OCI-LY3 (cell line): Measurements from ENCODE around the gene ALKBH5.

Experiments
- H2AFZ ChIP-seq: fragments of 200-600, 300-600 bp; shearing (Covaris generic); 2 replicates; pipeline ENCODE4 v1.6.0; 2014; ENCODE audit warnings: antibody characterized with exemption, low read depth, low read length
- H3K27ac ChIP-seq: fragments of 200-600, 300-600 bp; sonication (generic); 2 replicates; pipeline ENCODE4 v1.5.1; 2014; ENCODE audit warnings: mild to moderate bottlenecking, low read length, moderate library complexity, mixed read lengths
- H3K27me3 ChIP-seq: fragments of 200-600, 300-600 bp; sonication (generic); 2 replicates; pipeline ENCODE4 v1.6.1; 2014; ENCODE audit warnings: low read depth, low read length, mixed read lengths
- H3K36me3 ChIP-seq: fragments of 200-600, 300-600 bp; sonication (generic); replicated peaks from 2 replicates; pipeline ENCODE3; 2014; ENCODE audit warnings: low read depth, low read length, mixed read lengths
- H3K4me1 ChIP-seq: fragments of 300-600, 200-600 bp; sonication (generic); 2 replicates; pipeline ENCODE4 v1.6.1; 2014; ENCODE audit warnings: low read length, mixed read lengths
- H3K4me2 ChIP-seq: fragments of 200-600, 300-600 bp; sonication (generic); 2 replicates; pipeline ENCODE4 v1.6.1; 2014; ENCODE audit warnings: low read length, mixed read lengths
- H3K4me3 ChIP-seq: fragments of 300-600, 200-600 bp; sonication (generic); 2 replicates; pipeline ENCODE4 v1.5.1; 2014; ENCODE audit warnings: antibody characterized with exemption, mild to moderate bottlenecking, low read length, moderate library complexity
- H3K79me2 ChIP-seq: fragments of 300-600, 200-600 bp; shearing (Covaris generic); 2 replicates; pipeline ENCODE4 v1.6.1; 2014; ENCODE audit warnings: mild to moderate bottlenecking, low read length, mixed read lengths
- H3K9ac ChIP-seq: fragments of 300-600, 200-600 bp; shearing (Covaris generic); 2 replicates; pipeline ENCODE4 v1.6.0; 2014; ENCODE audit warnings: mild to moderate bottlenecking, low read length, moderate library complexity
- H3K9me3 ChIP-seq: fragments of 200-600, 300-600 bp; shearing (Covaris generic); 2 replicates; pipeline ENCODE4 v1.6.1; 2014; ENCODE audit warnings: low read length, mixed read lengths; ENCODE audit not compliant: insufficient read depth
- H4K20me1 ChIP-seq: fragments of 200-600, 300-600 bp; sonication (generic); 2 replicates; pipeline ENCODE4 v1.6.1; 2016; ENCODE audit warnings: low read length, mixed read lengths; ENCODE audit not compliant: insufficient read depth
- CTCF ChIP-seq: fragments of 200-600, 300-600 bp; sonication (generic); IDR thresholded peaks from 2 replicates; pipeline ENCODE4 v1.5.1; 2014; ENCODE audit warnings: antibody characterized with exemption, low read length, low read depth
- EZH2phosphoT487 ChIP-seq: fragments of 200-600 bp; shearing (Covaris generic); IDR thresholded peaks from 2 replicates; pipeline ENCODE4 v1.6.1; 2018; ENCODE audit warnings: antibody characterized with exemption, mixed run types, low read depth

The ALKBH5 gene

GRCh38 chr17:18225121-18225641 is 41.6 kb downstream of the ALKBH5 start, which contains the start of gene LLGL1:
TSS of gene LLGL1 (plus strand) at chr17:18225635. CDS start at chr17:18225683, 48 bp downstream.
- Histone ChIP-seq H4K20me1 (no peaks in the 10 kb centered on the region), H3K36me3 (no peaks in the 10 kb centered on the region), H3K27ac (no peak within 1 kb of the TSS)

GRCh38 chr17:18225642-18226283 is 42.1 kb downstream of the ALKBH5 start:
- Histone ChIP-seq H3K79me2 (no peaks in the 10 kb centered on the region), H3K27ac (no peak overlapping the region), H3K4me1 (peaks cover 8% of the 10 kb centered on the region), H3K27me3 (no peaks in the 10 kb centered on the region), H3K9me3 (no peaks in the 10 kb centered on the region), H3K36me3 (no peaks in the 10 kb centered on the region), H3K9ac (peak overlapping the region; percentile 70), H4K20me1 (no peaks in the 10 kb centered on the region), H2AFZ (0 out of 2 replicates have a peak overlapping the region, but pooled peaks have one; percentile 46), H3K4me3 (peak overlapping the region; percentile 83), H3K4me2 (peak overlapping the region; percentile 76)
- TF ChIP-seq CTCF (no peak), EZH2phosphoT487 (no peak)

More at GRCh38 chr17:18225121-18225641, 41.6 kb downstream of the ALKBH5 start, which contains the start of gene LLGL1:
- Histone ChIP-seq H3K9ac (peak within 1 kb of the TSS; percentile 70), H3K9me3 (no peaks in the 10 kb centered on the region), H3K4me1 (peaks cover 10% of the 10 kb centered on the region), H2AFZ (0 out of 2 replicates have a peak within 1 kb of the TSS, but pooled peaks have one; percentile 46), H3K4me3 (peak within 1 kb of the TSS; percentile 83), H3K79me2 (no peaks in the 10 kb centered on the region), H3K27me3 (no peaks in the 10 kb centered on the region), H3K4me2 (peak within 1 kb of the TSS; percentile 76)
- no peak for TF ChIP-seq CTCF
- no peak for TF ChIP-seq EZH2phosphoT487

- TF ChIP-seq CTCF (no peak), EZH2phosphoT487 (no peak)
- no peak overlapping the region for H3K27ac ChIP-seq
- H3K4me1 ChIP-seq = peaks cover 4% of the 10 kb centered on the region; the same call in 1 of the 2 replicates
- no peaks in the 10 kb centered on the region for H3K27me3 ChIP-seq
- H3K79me2 ChIP-seq = no peaks in the 10 kb centered on the region
- no peaks in the 10 kb centered on the region for H3K9me3 ChIP-seq
- H3K36me3 ChIP-seq = no peaks in the 10 kb centered on the region
- peak overlapping the region; percentile 70 for H3K9ac ChIP-seq
- 0 out of 2 replicates have a peak overlapping the region, but pooled peaks have one; percentile 46 for H2AFZ ChIP-seq
- H4K20me1 ChIP-seq = no peaks in the 10 kb centered on the region
- H3K4me3 ChIP-seq = peak overlapping the region; percentile 83
- H3K4me2 ChIP-seq = peak overlapping the region; percentile 76
Measured at GRCh38 chr17:18226284-18226945, 42.8 kb downstream of the ALKBH5 start.

GRCh38 chr17:18227635-18228034 is 44.0 kb downstream of the ALKBH5 start:
- Histone ChIP-seq H3K9ac (no peak overlapping the region), H3K27me3 (no peaks in the 10 kb centered on the region), H3K79me2 (no peaks in the 10 kb centered on the region), H4K20me1 (no peaks in the 10 kb centered on the region), H3K4me2 (no peak overlapping the region), H2AFZ (no peak overlapping the region), H3K4me3 (no peak overlapping the region), H3K4me1 (peaks cover 4% of the 10 kb centered on the region; the same call in 1 of the 2 replicates), H3K27ac (no peak overlapping the region), H3K9me3 (no peaks in the 10 kb centered on the region), H3K36me3 (no peaks in the 10 kb centered on the region)
- TF ChIP-seq EZH2phosphoT487 (no peak), CTCF (no peak)
